ENCODE data around the gene SLC39A11.

GRCh38 chr17:72710834-72711233 is 381.7 kb downstream of the SLC39A11 start:
- TF ChIP-seq CTCF (IDR thresholded peaks at IDR 0.05; ENCODE audit: low read depth, low read length) (no peak), EZH2phosphoT487 (IDR thresholded peaks at IDR 0.05; ENCODE audit: low read depth) (no peak)

Data from OCI-LY3 (cell line).